SK-N-SH (cell line): ENCODE measurements around the gene PEX14. TPM values are rescaled to one million over a fixed set of nuclear protein-coding genes. Genes with fewer than 3 reads are reported as not detected.

ENCODE experiments used
- CTCF ChIA-PET: fragments of 300-600, 350-600 bp; formaldehyde crosslinking; extraction: SDS; loops from one replicate; lab custom pipeline; 2021; lab: Yijun Ruan, JAX
- POLR2A ChIA-PET: fragments of 350-600 bp; sonication (Branson Sonifier 250); formaldehyde crosslinking; extraction: SDS; loops from one replicate; lab custom pipeline; 2020; ENCODE audit warnings: antibody characterized with exemption, inconsistent platforms; lab: Yijun Ruan, JAX
- DNase-seq: peaks from one replicate; pipeline ENCODE4 v3.0.0; 2012
- H2AFZ ChIP-seq: fragments of 200-600 bp; sonication (generic); 2 replicates; pipeline ENCODE4 v1.8.1; 2016; ENCODE audit warnings: antibody characterized with exemption, mild to moderate bottlenecking, low read depth
- H3F3A ChIP-seq: fragments of 200-600 bp; sonication (generic); replicated peaks from 2 replicates; pipeline ENCODE3; 2016; ENCODE audit warnings: antibody characterized with exemption, mild to moderate bottlenecking; ENCODE audit not compliant: insufficient read depth
- H3K27ac ChIP-seq, 2 experiments: fragments of 200-500 bp in 1 of 2; fragments of 200-600 bp in 1 of 2; sonication (Bioruptor generic) in 1 of 2; sonication (generic), shearing (Covaris generic) in 1 of 2; 2 replicates each; pipeline versions ENCODE4 v1.5.1 to v1.6.1; 2014 to 2016; ENCODE audit warnings: low read depth in 2 of 2, inconsistent platforms in 1 of 2, low read length in 1 of 2, mild to moderate bottlenecking in 1 of 2, mixed read lengths in 1 of 2
- H3K27me3 ChIP-seq: fragments of 200-600 bp; sonication (generic), shearing (Covaris generic); 2 replicates; pipeline ENCODE4 v1.6.1; 2016; ENCODE audit warnings: mixed run types; ENCODE audit not compliant: insufficient read depth
- H3K36me3 ChIP-seq, 2 experiments: fragments of 200-500 bp in 1 of 2; fragments of 200-600 bp in 1 of 2; sonication (Bioruptor generic) in 1 of 2; sonication (generic) in 1 of 2; replicated peaks in 1 of 2; 2 replicates each; pipeline versions ENCODE3 to v1.5.1; 2014 to 2016; ENCODE audit warnings: low read length in 1 of 2, mild to moderate bottlenecking in 1 of 2; ENCODE audit not compliant: insufficient read depth in 2 of 2, control insufficient read depth in 1 of 2
- H3K4me1 ChIP-seq, 2 experiments: fragments of 200-500 bp in 1 of 2; fragments of 200-600 bp in 1 of 2; sonication (Bioruptor generic) in 1 of 2; sonication (generic), shearing (Covaris generic) in 1 of 2; 2 replicates each; pipeline versions ENCODE4 v1.5.1 to v1.6.1; 2014 to 2016; ENCODE audit warnings: low read depth in 1 of 2, low read length in 1 of 2, mixed run types in 1 of 2; ENCODE audit not compliant: insufficient read depth in 2 of 2, control insufficient read depth in 1 of 2
- H3K4me2 ChIP-seq: fragments of 200-600 bp; sonication (generic), shearing (Covaris generic); 2 replicates; pipeline ENCODE4 v1.6.1; 2017; ENCODE audit warnings: mixed run types
- H3K4me3 ChIP-seq, 2 experiments: fragments of 200-500 bp in 1 of 2; fragments of 200-600 bp in 1 of 2; sonication (Bioruptor generic) in 1 of 2; sonication (generic), shearing (Covaris generic) in 1 of 2; 2 replicates each; pipeline versions ENCODE4 v1.5.1 to v1.8.1; 2014 to 2016; ENCODE audit warnings: low read depth in 2 of 2, inconsistent platforms in 1 of 2, low read length in 1 of 2, mild to moderate bottlenecking in 1 of 2, mixed read lengths in 1 of 2, moderate library complexity in 1 of 2
- H3K79me2 ChIP-seq: fragments of 200-600 bp; sonication (generic); 2 replicates; pipeline ENCODE4 v1.8.1; 2017; ENCODE audit warnings: mild to moderate bottlenecking; ENCODE audit not compliant: insufficient read depth
- H3K9ac ChIP-seq: fragments of 200-600 bp; sonication (generic); 2 replicates; pipeline ENCODE4 v1.6.1; 2017; ENCODE audit warnings: mixed run types
- H3K9me2 ChIP-seq: fragments of 200-600 bp; sonication (generic); 2 replicates; pipeline ENCODE4 v1.6.1; 2017; ENCODE audit warnings: mixed run types
- H3K9me3 ChIP-seq: fragments of 200-600 bp; sonication (generic); 2 replicates; pipeline ENCODE4 v1.6.1; 2017; ENCODE audit warnings: mixed run types, mild to moderate bottlenecking, moderate library complexity
- H4K20me1 ChIP-seq: fragments of 200-600 bp; sonication (generic); 2 replicates; pipeline ENCODE4 v1.6.1; 2017; ENCODE audit warnings: mild to moderate bottlenecking, mixed run types; ENCODE audit not compliant: insufficient read depth
- CTCF ChIP-seq: fragments of 200-600 bp; sonication (generic); IDR thresholded peaks from 2 replicates; pipeline ENCODE4 v1.6.1; 2017; ENCODE audit warnings: antibody characterized with exemption, mild to moderate bottlenecking, moderate library complexity
- ELF1 ChIP-seq: IDR thresholded peaks from 2 replicates; pipeline ENCODE4 v1.4.0; 2012
- EP300 ChIP-seq, 2 experiments: IDR thresholded peaks; 2 replicates each; pipeline versions ENCODE4 v1.4.0 to v1.6.1; 2012; ENCODE audit warnings: borderline replicate concordance in 1 of 2, low read depth in 1 of 2, low read length in 1 of 2
- EZH2phosphoT487 ChIP-seq: fragments of 200-600 bp; sonication (generic); IDR thresholded peaks from 2 replicates; pipeline ENCODE4 v1.6.1; 2017; ENCODE audit warnings: low read depth, mixed run types, mild to moderate bottlenecking, antibody characterized with exemption, moderate library complexity, borderline replicate concordance
- FOXJ3 ChIP-seq: sonication (generic); formaldehyde crosslinking; IDR thresholded peaks from 2 replicates; pipeline ENCODE4 v1.5.1; 2020; ENCODE audit warnings: mild to moderate bottlenecking, missing genetic modification reagents
- GABPA ChIP-seq: IDR thresholded peaks from 2 replicates; pipeline ENCODE4 v1.4.0; 2012; ENCODE audit warnings: low read depth, mild to moderate bottlenecking
- GATA2 ChIP-seq: sonication (generic); formaldehyde crosslinking; IDR thresholded peaks from 2 replicates; pipeline ENCODE4 v1.5.0; 2020; ENCODE audit warnings: mild to moderate bottlenecking, missing genetic modification reagents
- NFIC ChIP-seq: IDR thresholded peaks from 2 replicates; pipeline ENCODE4 v1.4.0; 2012; ENCODE audit warnings: borderline replicate concordance
- POLR2AphosphoS5 ChIP-seq: IDR thresholded peaks from 2 replicates; pipeline ENCODE4 v1.6.1; 2012; ENCODE audit warnings: low read depth, low read length
- RCOR1 ChIP-seq: fragments of 150-350 bp; IDR thresholded peaks from 2 replicates; pipeline ENCODE4 v1.6.1; 2017; ENCODE audit warnings: antibody characterized with exemption, low read length
- REST ChIP-seq: IDR thresholded peaks from 2 replicates; pipeline ENCODE4 v1.6.1; 2012; ENCODE audit warnings: mild to moderate bottlenecking, low read depth, low read length, moderate library complexity
- SIN3A ChIP-seq: IDR thresholded peaks from 2 replicates; pipeline ENCODE4 v1.6.1; 2012; ENCODE audit warnings: low read depth, mild to moderate bottlenecking, low read length, moderate library complexity, borderline replicate concordance
- SMC3 ChIP-seq: IDR thresholded peaks from 2 replicates; pipeline ENCODE4 v1.6.1; 2012; ENCODE audit warnings: low read depth, low read length, improper control_type of control experiment
- TAF1 ChIP-seq: IDR thresholded peaks from 2 replicates; pipeline ENCODE4 v1.6.1; 2012; ENCODE audit warnings: low read depth, mild to moderate bottlenecking, low read length, moderate library complexity, borderline replicate concordance
- USF2 ChIP-seq: fragments of 150-350 bp; IDR thresholded peaks from 2 replicates; pipeline ENCODE4 v1.6.1; 2017; ENCODE audit warnings: antibody characterized with exemption, low read length, low read depth, borderline replicate concordance
- WGBS: methylation state at CpG from one replicate; pipeline ENCODE4 v1.1.6; 2017; ENCODE audit warnings: low lambda C conversion rate; 5-methylcytosine and 5-hydroxymethylcytosine counted together
- polyA plus RNA-seq, 3 experiments: library from polyadenylated mRNA; depleted of rRNA; stranded (reverse); fragments of >200 nt; gene quantifications; 2 replicates each; pipeline ENCODE4 v1.2.3, GENCODE V29; 2012

PEX14 gene
- polyA plus RNA-seq, 1 of the 3 experiments (the other 2 are of a cell fraction) = 36.2 TPM

- Histone ChIP-seq H3K9me2 (no peaks in the 10 kb centered on the region), H3F3A (peaks cover 3% of the 10 kb centered on the region), H2AFZ (no peak overlapping the region), H3K27ac (no peak overlapping the region), H3K79me2 (no peaks in the 10 kb centered on the region), H3K9me3 (no peaks in the 10 kb centered on the region), H3K4me1 (peaks cover 5 to 29% of the 10 kb centered on the region in 2 experiments; a peak in 2 of 4 replicates), H3K36me3 (peaks cover 0 to 5% of the 10 kb centered on the region in 2 experiments), H3K4me3 (no peak overlapping the region), H3K27me3 (no peaks in the 10 kb centered on the region), H3K9ac (no peak overlapping the region), H4K20me1 (no peaks in the 10 kb centered on the region), H3K4me2 (no peak overlapping the region)
- no peak for TF ChIP-seq USF2
- TF ChIP-seq POLR2AphosphoS5 = no peak
- TF ChIP-seq GATA2 (CRISPR knock-in tag) = no peak
- no peak for TF ChIP-seq EP300 (IDR thresholded peaks at IDR 0.05; ENCODE audit: borderline replicate concordance in 1 of 2, low read depth in 1 of 2, low read length in 1 of 2)
- TF ChIP-seq GABPA = no peak
- no peak for TF ChIP-seq CTCF
- TF ChIP-seq SMC3 = no peak
- no peak for TF ChIP-seq RCOR1
- TF ChIP-seq NFIC = no peak
- TF ChIP-seq EZH2phosphoT487 = no peak
- TF ChIP-seq TAF1 = no peak
- no peak for TF ChIP-seq SIN3A
- no peak for TF ChIP-seq REST
- TF ChIP-seq FOXJ3 (CRISPR knock-in tag) = no peak
- TF ChIP-seq ELF1 = no peak
- DNase-seq = no peak
- ChIA-PET CTCF (interaction anchor here (1.2 kb wide), 1 partner anchor 127 kb away, joined by 5 read pairs; no protein-coding TSS in a partner anchor), POLR2A (no interaction called here)
- no CpG with 5 or more reads among the region's 8 CpGs for WGBS
Measured at GRCh38 chr1:10634075-10634427, 159.3 kb downstream of the PEX14 start.
